Measurements from ENCODE around the gene HUS1.

Gene HUS1

DNA sequence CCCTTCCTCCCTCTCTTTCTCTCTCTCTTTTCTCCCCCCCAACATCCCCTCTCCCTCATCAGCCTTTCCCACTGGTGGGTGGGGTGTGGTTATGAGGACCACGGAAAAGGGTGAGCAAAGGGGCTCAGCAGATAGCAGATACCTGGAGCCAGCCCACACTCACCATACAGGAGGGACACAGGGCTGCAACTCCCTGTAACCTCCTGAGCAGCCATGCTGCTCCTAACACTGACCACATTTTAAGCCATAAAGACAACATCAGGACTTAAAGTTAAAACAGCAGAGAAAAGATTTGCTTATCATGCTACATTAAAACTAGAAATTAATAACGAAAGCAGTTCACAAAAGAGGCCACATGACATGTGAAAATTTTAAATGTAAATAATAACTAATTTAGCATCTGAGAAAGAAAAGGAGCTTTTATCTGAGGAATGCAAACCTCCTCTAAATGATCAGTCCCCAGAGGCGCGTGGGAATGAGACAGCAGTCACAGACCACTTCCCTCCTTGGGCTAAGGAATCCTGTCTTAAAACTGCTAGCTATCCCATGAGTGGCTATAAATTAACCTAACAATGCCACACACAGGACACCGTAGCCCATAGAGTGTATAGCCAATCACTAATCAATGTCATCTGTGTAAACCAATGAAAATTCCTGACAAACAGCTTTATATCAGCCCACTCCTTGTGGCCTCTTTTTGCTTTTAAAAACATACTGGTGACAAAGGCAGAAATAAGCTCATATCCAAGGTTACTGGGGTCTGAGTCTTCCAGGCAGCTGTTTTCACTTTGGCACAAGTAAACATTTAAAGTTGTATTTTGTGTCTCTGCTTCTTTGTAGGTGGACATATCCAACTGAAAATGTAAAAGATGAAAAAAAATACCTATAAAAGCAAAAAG, 64.4 kb downstream of the HUS1 start:
- TF ChIP-seq EZH2phosphoT487 (IDR thresholded peaks at IDR 0.05; ENCODE audit: borderline replicate concordance, low read length): no peak
- TF ChIP-seq CTCF (IDR thresholded peaks at IDR 0.05; ENCODE audit: low read depth, low read length, poor library complexity, severe bottlenecking): no peak
- Histone ChIP-seq H3K4me2 (ENCODE audit: low read length) (no peak overlapping the region), H3K9me3 (ENCODE audit: control insufficient read depth, insufficient read depth, low read length) (no peaks in the 10 kb centered on the region), H3K4me3 (ENCODE audit: low read length) (no peak overlapping the region), H3K9me2 (replicated peaks; ENCODE audit: control insufficient read depth, low read length) (no peaks in the 10 kb centered on the region), H3K4me1 (ENCODE audit: control insufficient read depth, low read length) (no peaks in the 10 kb centered on the region), H4K20me1 (ENCODE audit: control insufficient read depth, insufficient read depth, low read depth, low read length) (no peaks in the 10 kb centered on the region), H3K27ac (ENCODE audit: low read depth, low read length) (no peak overlapping the region), H3K36me3 (ENCODE audit: control insufficient read depth, low read length) (no peaks in the 10 kb centered on the region), H3K27me3 (ENCODE audit: control insufficient read depth, low read length) (peaks cover 37% of the 10 kb centered on the region), H3K79me2 (ENCODE audit: control insufficient read depth, low read length) (no peaks in the 10 kb centered on the region), H3F3A (ENCODE audit: control insufficient read depth, insufficient read depth) (no peaks in the 10 kb centered on the region)
